ENCODE measurements around the gene MLST8. TPM values are rescaled to one million over a fixed set of nuclear protein-coding genes. Genes with fewer than 3 reads are reported as not detected.

MLST8 gene
- polyA plus RNA-seq, 1 experiment, result 62.7 TPM

- Histone ChIP-seq H3K36me3 (ENCODE audit: control insufficient read depth, insufficient read depth, low read length) (no peaks in the 10 kb centered on the region), H3K27me3 (ENCODE audit: control insufficient read depth, insufficient read depth, low read length) (no peaks in the 10 kb centered on the region), H3K4me3 (ENCODE audit: low read depth, low read length) (no peak overlapping the region)
- CTCF ChIA-PET, result no interaction called here
- TF ChIP-seq CTCF (IDR thresholded peaks at IDR 0.05; ENCODE audit: insufficient read depth, low read depth, low read length), result no peak
- DNase-seq (ENCODE audit: low read depth), result no peak
- POLR2A ChIA-PET, result interaction anchor here (0.5 kb wide), 1 partner anchor 281 kb away, joined by 3 read pairs; no protein-coding TSS in a partner anchor
Observed at GRCh38 chr16:2186505-2186904, 18.7 kb upstream of the MLST8 start.

GRCh38 chr16:2187212-2187611 is 18.0 kb upstream of the MLST8 start:
- no peak overlapping the region for H3K4me3 ChIP-seq (ENCODE audit: low read depth, low read length)
- H3K27me3 ChIP-seq (ENCODE audit: control insufficient read depth, insufficient read depth, low read length), result no peaks in the 10 kb centered on the region
- POLR2A ChIA-PET, result interaction anchor here (0.5 kb wide), 1 partner anchor 280 kb away, joined by 3 read pairs; no protein-coding TSS in a partner anchor
- no peak for DNase-seq (ENCODE audit: low read depth)
- no peak for TF ChIP-seq CTCF (IDR thresholded peaks at IDR 0.05; ENCODE audit: insufficient read depth, low read depth, low read length)
- H3K36me3 ChIP-seq (ENCODE audit: control insufficient read depth, insufficient read depth, low read length), result no peaks in the 10 kb centered on the region
- CTCF ChIA-PET, result no interaction called here

- DNase-seq (ENCODE audit: low read depth), result no peak
- H3K36me3 ChIP-seq (ENCODE audit: control insufficient read depth, insufficient read depth, low read length), result no peaks in the 10 kb centered on the region
- H3K27me3 ChIP-seq (ENCODE audit: control insufficient read depth, insufficient read depth, low read length), result no peaks in the 10 kb centered on the region
- TF ChIP-seq CTCF (IDR thresholded peaks at IDR 0.05; ENCODE audit: insufficient read depth, low read depth, low read length), result no peak
- POLR2A ChIA-PET, result no interaction called here
- CTCF ChIA-PET, result no interaction called here
- no peak overlapping the region for H3K4me3 ChIP-seq (ENCODE audit: low read depth, low read length)
Observed at GRCh38 chr16:2188395-2188794, 16.9 kb upstream of the MLST8 start.

- no peak overlapping the region for H3K4me3 ChIP-seq (ENCODE audit: low read depth, low read length)
- POLR2A ChIA-PET, result no interaction called here
- CTCF ChIA-PET, result no interaction called here
Observed at GRCh38 chr16:2189252-2189893, 15.9 kb upstream of the MLST8 start.

More at GRCh38 chr16:2189252-2189893, 15.9 kb upstream of the MLST8 start:
- no peak for DNase-seq (ENCODE audit: low read depth)
- no peak for TF ChIP-seq CTCF (IDR thresholded peaks at IDR 0.05; ENCODE audit: insufficient read depth, low read depth, low read length)
- Histone ChIP-seq H3K27me3 (ENCODE audit: control insufficient read depth, insufficient read depth, low read length) (peaks cover 4% of the 10 kb centered on the region), H3K36me3 (ENCODE audit: control insufficient read depth, insufficient read depth, low read length) (no peaks in the 10 kb centered on the region)
